ENCODE results near the gene SLC2A9.

DNA sequence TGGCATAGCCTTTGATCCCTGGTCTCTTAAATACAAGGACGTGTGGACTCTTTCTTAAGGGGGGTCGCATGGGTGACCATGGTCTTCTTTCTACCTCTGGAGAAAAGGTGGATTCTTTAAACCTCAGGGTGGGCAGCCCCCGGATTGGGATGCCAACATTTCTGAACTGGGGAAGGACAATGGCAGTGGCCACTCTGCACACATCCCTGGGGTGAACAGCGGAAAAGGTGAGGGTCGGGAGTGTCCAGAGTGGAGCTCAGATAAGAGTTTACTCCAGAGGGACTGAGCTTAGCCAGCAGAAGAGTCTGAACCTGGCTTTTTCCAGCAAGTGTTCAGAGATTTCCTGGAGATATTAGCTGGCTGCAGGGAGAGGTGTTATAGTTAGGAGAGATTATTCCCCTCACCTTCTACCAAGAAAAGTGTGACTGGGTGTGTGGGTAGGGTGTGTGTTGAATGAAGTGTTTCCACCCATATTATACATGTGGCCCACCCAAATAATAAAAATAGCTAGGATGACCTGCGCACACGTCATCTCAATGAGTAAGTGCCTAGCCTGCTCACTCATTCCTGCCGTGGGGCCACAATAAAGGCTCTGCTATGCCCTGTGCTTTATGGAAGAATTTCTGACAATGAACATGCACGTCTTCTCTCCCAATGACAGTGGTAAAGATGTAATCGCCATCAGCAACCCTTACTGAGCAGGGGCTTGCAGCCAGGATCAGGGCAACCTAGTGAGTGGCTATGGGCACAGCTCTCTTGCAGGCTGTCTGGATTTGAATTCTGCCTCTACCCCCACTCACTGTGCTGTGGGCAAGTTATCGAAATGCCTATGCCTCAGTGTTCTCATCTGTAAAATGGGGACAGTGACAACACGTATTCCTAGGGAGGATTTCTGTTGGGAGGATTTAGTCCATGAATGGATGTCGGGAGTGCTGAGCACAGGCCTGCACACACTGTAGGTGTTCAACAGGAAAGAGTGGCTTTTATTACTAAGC lies 76.6 kb downstream of the SLC2A9 start:
- TF ChIP-seq POLR2A (IDR thresholded peaks at IDR 0.05; ENCODE audit: control extremely low read depth in 1 of 2, low read depth in 2 of 2, low read length in 2 of 2) (no peak), EZH2 (IDR thresholded peaks at IDR 0.05; ENCODE audit: low read depth, low read length, severe bottlenecking) (no peak), ZNF274 (IDR thresholded peaks at IDR 0.05; ENCODE audit: borderline replicate concordance, extremely low read depth, low read length) (no peak)
